OCI-LY3 (cell line): ENCODE measurements around the gene AK4.

Experiments
- H2AFZ ChIP-seq: fragments of 200-600, 300-600 bp; shearing (Covaris generic); 2 replicates; pipeline ENCODE4 v1.6.0; 2014; ENCODE audit warnings: antibody characterized with exemption, low read depth, low read length
- H3K27ac ChIP-seq: fragments of 200-600, 300-600 bp; sonication (generic); 2 replicates; pipeline ENCODE4 v1.5.1; 2014; ENCODE audit warnings: mild to moderate bottlenecking, low read length, moderate library complexity, mixed read lengths
- H3K27me3 ChIP-seq: fragments of 200-600, 300-600 bp; sonication (generic); 2 replicates; pipeline ENCODE4 v1.6.1; 2014; ENCODE audit warnings: low read depth, low read length, mixed read lengths
- H3K36me3 ChIP-seq: fragments of 200-600, 300-600 bp; sonication (generic); replicated peaks from 2 replicates; pipeline ENCODE3; 2014; ENCODE audit warnings: low read depth, low read length, mixed read lengths
- H3K4me1 ChIP-seq: fragments of 300-600, 200-600 bp; sonication (generic); 2 replicates; pipeline ENCODE4 v1.6.1; 2014; ENCODE audit warnings: low read length, mixed read lengths
- H3K4me2 ChIP-seq: fragments of 200-600, 300-600 bp; sonication (generic); 2 replicates; pipeline ENCODE4 v1.6.1; 2014; ENCODE audit warnings: low read length, mixed read lengths
- H3K4me3 ChIP-seq: fragments of 300-600, 200-600 bp; sonication (generic); 2 replicates; pipeline ENCODE4 v1.5.1; 2014; ENCODE audit warnings: antibody characterized with exemption, mild to moderate bottlenecking, low read length, moderate library complexity
- H3K79me2 ChIP-seq: fragments of 300-600, 200-600 bp; shearing (Covaris generic); 2 replicates; pipeline ENCODE4 v1.6.1; 2014; ENCODE audit warnings: mild to moderate bottlenecking, low read length, mixed read lengths
- H3K9ac ChIP-seq: fragments of 300-600, 200-600 bp; shearing (Covaris generic); 2 replicates; pipeline ENCODE4 v1.6.0; 2014; ENCODE audit warnings: mild to moderate bottlenecking, low read length, moderate library complexity
- H3K9me3 ChIP-seq: fragments of 200-600, 300-600 bp; shearing (Covaris generic); 2 replicates; pipeline ENCODE4 v1.6.1; 2014; ENCODE audit warnings: low read length, mixed read lengths; ENCODE audit not compliant: insufficient read depth
- H4K20me1 ChIP-seq: fragments of 200-600, 300-600 bp; sonication (generic); 2 replicates; pipeline ENCODE4 v1.6.1; 2016; ENCODE audit warnings: low read length, mixed read lengths; ENCODE audit not compliant: insufficient read depth
- EZH2phosphoT487 ChIP-seq: fragments of 200-600 bp; shearing (Covaris generic); IDR thresholded peaks from 2 replicates; pipeline ENCODE4 v1.6.1; 2018; ENCODE audit warnings: antibody characterized with exemption, mixed run types, low read depth
- TF ChIP-seq, protein P1 (sequence below): fragments of 200-600, 300-600 bp; sonication (generic); IDR thresholded peaks from 2 replicates; pipeline ENCODE4 v1.5.1; 2014; ENCODE audit warnings: antibody characterized with exemption, low read length, low read depth

Gene AK4

GRCh38 chr1:65230731-65231481 is 82.9 kb downstream of the AK4 start:
- Histone ChIP-seq H3K27ac (no peak overlapping the region), H2AFZ (no peak overlapping the region), H3K4me2 (no peak overlapping the region)

DNA sequence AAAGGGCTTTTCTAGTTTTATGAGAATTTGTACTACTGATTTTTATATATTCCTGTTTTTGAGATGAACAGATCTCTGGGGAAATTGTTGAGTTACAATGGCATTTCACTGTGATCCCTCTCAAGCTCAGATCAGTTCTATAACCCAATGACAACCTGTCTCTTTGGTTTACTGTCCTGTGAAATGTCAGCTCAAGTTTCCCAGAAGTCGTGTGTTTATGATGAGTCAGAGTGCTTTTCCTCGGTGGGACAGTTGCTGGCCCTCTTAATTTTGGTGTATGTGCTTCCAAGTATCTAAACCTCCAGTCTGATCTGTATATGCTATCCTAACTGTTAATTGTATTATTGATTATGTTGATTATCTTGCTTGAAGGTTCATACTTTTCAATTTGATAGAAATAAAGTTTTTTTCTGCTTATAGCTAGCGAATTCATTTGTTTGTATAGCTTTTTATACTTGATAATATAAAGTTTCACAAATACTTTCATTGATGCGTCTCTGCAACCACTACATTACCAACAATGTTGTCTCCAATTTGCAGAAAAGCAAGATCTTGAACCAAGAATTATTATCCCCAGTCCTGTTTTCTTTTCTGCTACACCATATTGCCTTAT is 83.8 kb downstream of the AK4 start:
- no peaks in the 10 kb centered on the region for H3K36me3 ChIP-seq
- H3K9ac ChIP-seq, result no peak overlapping the region
- no peak overlapping the region for H2AFZ ChIP-seq
- no peaks in the 10 kb centered on the region for H4K20me1 ChIP-seq
- peaks cover 2% of the 10 kb centered on the region; the same call in 1 of the 2 replicates for H3K4me1 ChIP-seq
- H3K27me3 ChIP-seq, result no peaks in the 10 kb centered on the region
- TF ChIP-seq, protein P1, sequence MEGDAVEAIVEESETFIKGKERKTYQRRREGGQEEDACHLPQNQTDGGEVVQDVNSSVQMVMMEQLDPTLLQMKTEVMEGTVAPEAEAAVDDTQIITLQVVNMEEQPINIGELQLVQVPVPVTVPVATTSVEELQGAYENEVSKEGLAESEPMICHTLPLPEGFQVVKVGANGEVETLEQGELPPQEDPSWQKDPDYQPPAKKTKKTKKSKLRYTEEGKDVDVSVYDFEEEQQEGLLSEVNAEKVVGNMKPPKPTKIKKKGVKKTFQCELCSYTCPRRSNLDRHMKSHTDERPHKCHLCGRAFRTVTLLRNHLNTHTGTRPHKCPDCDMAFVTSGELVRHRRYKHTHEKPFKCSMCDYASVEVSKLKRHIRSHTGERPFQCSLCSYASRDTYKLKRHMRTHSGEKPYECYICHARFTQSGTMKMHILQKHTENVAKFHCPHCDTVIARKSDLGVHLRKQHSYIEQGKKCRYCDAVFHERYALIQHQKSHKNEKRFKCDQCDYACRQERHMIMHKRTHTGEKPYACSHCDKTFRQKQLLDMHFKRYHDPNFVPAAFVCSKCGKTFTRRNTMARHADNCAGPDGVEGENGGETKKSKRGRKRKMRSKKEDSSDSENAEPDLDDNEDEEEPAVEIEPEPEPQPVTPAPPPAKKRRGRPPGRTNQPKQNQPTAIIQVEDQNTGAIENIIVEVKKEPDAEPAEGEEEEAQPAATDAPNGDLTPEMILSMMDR, result no peak
- TF ChIP-seq EZH2phosphoT487, result no peak
- H3K4me2 ChIP-seq, result no peak overlapping the region
- no peaks in the 10 kb centered on the region for H3K9me3 ChIP-seq
- H3K4me3 ChIP-seq, result no peak overlapping the region
- H3K79me2 ChIP-seq, result no peaks in the 10 kb centered on the region
- H3K27ac ChIP-seq, result no peak overlapping the region

More at GRCh38 chr1:65230731-65231481, 82.9 kb downstream of the AK4 start:
- Histone ChIP-seq H3K9ac (no peak overlapping the region), H3K4me1 (peaks cover 2% of the 10 kb centered on the region; the same call in 1 of the 2 replicates), H4K20me1 (no peaks in the 10 kb centered on the region), H3K9me3 (no peaks in the 10 kb centered on the region), H3K36me3 (no peaks in the 10 kb centered on the region), H3K4me3 (no peak overlapping the region), H3K27me3 (no peaks in the 10 kb centered on the region), H3K79me2 (no peaks in the 10 kb centered on the region)
- TF ChIP-seq EZH2phosphoT487, result no peak
- TF ChIP-seq, protein P1, result no peak

DNA sequence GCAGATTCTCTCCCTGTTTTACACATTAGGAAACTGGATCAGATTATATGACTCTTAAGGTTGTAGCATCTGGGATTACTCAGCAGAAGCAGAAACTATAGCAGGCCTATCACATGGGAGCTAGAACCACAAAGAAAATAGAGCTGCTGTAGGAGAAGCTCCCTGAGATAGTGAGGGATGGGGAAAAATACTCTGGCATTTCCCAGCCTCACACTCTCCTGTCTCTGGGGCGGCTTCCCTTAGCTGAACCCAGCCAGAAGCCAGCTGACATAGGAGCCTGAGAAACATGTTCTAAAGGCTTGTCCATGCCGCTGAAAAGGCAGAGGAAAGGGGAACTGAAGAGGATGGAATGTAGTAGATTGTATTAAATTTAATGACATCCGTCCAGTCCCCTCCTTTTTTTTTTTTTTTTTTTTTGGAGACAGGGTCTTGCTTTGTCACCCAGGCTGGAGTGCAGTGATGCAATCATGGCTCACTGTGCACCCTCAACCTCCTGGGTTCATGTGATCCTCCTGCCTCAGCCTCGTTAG is 84.5 kb downstream of the AK4 start:
- Histone ChIP-seq H3K9ac (no peak overlapping the region), H3K9me3 (no peaks in the 10 kb centered on the region), H2AFZ (no peak overlapping the region), H3K36me3 (no peaks in the 10 kb centered on the region), H3K4me1 (peaks cover 2% of the 10 kb centered on the region; the same call in 1 of the 2 replicates), H4K20me1 (no peaks in the 10 kb centered on the region), H3K4me2 (no peak overlapping the region), H3K79me2 (no peaks in the 10 kb centered on the region), H3K27ac (no peak overlapping the region), H3K4me3 (no peak overlapping the region), H3K27me3 (no peaks in the 10 kb centered on the region)
- TF ChIP-seq, protein P1, result no peak
- no peak for TF ChIP-seq EZH2phosphoT487

GRCh38 chr1:65233782-65234181 is 85.8 kb downstream of the AK4 start:
- Histone ChIP-seq H3K36me3 (no peaks in the 10 kb centered on the region), H3K9me3 (no peaks in the 10 kb centered on the region), H4K20me1 (no peaks in the 10 kb centered on the region), H3K9ac (no peak overlapping the region), H3K79me2 (no peaks in the 10 kb centered on the region), H3K27ac (no peak overlapping the region), H3K27me3 (no peaks in the 10 kb centered on the region), H2AFZ (no peak overlapping the region), H3K4me3 (no peak overlapping the region), H3K4me2 (no peak overlapping the region), H3K4me1 (peaks cover 2% of the 10 kb centered on the region; the same call in 1 of the 2 replicates)
- TF ChIP-seq, protein P1, result no peak
- TF ChIP-seq EZH2phosphoT487, result no peak
